Epithelial cell of proximal tubule (primary cell): Measurements from ENCODE around the gene CEP112. TPM values are rescaled to one million over a fixed set of nuclear protein-coding genes. Genes with fewer than 3 reads are reported as not detected.

Experiments
- DNase-seq: peaks from one replicate; pipeline ENCODE4 v3.0.0-alpha.2; 2011; ENCODE audit warnings: low read depth
- H3K4me3 ChIP-seq: 2 replicates; pipeline ENCODE4 v1.5.1; 2011; ENCODE audit warnings: low read depth, mild to moderate bottlenecking, low read length
- total RNA-seq: library from RNA; depleted of rRNA; stranded (reverse); fragments of >200 nt; gene quantifications from 2 replicates; pipeline ENCODE4 v1.2.3, GENCODE V29; 2015
- TF ChIP-seq, protein P1 (sequence below): conservative IDR thresholded peaks from 2 replicates; pipeline ENCODE4 v1.5.1; 2012; ENCODE audit warnings: low read depth, mild to moderate bottlenecking, low read length

The CEP112 gene
- total RNA-seq, 1 donor from 2014 or later = 4.7 TPM

DNA sequence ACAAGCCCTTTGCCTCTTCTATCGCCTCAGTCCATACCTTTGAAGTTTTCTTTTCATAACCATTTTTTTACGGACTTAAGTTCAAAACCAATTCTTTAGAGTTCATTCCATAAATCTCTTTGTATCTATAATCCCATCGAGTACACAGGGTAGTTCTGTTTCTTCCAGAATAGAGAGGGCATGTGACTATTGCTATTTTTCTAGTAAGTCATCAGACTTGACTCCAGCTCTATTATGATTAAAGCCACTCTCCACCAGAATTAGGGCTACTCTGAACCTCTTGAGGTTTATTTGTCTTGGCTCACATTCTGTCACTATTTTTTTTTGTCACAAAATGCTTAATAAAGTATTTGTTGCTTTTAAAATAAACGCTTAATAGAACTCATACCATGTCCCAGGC lies 438.6 kb downstream of the CEP112 start:
- TF ChIP-seq, protein P1, sequence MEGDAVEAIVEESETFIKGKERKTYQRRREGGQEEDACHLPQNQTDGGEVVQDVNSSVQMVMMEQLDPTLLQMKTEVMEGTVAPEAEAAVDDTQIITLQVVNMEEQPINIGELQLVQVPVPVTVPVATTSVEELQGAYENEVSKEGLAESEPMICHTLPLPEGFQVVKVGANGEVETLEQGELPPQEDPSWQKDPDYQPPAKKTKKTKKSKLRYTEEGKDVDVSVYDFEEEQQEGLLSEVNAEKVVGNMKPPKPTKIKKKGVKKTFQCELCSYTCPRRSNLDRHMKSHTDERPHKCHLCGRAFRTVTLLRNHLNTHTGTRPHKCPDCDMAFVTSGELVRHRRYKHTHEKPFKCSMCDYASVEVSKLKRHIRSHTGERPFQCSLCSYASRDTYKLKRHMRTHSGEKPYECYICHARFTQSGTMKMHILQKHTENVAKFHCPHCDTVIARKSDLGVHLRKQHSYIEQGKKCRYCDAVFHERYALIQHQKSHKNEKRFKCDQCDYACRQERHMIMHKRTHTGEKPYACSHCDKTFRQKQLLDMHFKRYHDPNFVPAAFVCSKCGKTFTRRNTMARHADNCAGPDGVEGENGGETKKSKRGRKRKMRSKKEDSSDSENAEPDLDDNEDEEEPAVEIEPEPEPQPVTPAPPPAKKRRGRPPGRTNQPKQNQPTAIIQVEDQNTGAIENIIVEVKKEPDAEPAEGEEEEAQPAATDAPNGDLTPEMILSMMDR = no peak
- no peak for DNase-seq
- no peak overlapping the region for H3K4me3 ChIP-seq

DNA sequence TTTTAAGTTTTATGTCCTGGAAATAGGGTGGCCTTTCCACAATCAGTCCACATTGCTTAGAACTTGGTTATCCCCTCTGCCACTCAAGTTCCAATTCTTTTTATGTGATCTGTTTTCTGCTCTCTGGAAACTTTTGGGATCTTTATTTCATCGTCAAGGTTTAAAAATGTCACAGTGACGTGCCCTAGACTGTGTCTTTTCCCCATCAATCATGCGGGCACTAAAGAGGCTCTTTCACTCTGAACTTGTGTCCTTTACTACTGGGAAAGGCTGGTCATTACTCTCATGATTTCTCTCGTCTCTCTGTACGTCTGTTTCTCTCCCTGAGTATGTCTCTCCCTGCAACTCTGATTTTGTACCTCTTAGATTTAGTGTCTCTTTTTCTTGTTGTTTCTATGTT lies 440.7 kb downstream of the CEP112 start:
- DNase-seq = no peak
- TF ChIP-seq, protein P1 = no peak
- H3K4me3 ChIP-seq = no peak overlapping the region

DNA sequence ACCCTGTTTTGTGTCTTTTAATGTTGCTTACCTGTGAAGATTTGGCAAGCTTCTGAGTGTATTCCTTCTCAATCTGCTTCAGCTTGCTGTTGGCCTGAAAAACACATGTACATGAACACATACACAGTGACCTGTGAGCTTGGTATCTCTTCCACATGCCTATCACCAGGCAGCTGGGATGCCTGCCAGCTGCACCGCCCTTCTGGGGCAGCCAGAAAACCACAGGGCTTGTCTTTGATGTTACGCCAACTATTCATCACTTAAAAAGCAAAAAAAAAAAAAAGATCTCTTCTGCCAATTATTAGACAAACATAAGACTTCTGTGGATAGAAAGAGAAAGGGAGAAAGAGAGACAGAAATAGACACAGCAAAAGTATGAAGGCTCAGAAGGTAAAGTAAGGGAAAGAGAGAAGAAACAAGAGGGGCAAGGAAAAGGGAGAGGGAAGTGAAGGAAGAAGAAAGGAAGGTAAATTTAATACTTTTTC lies 441.3 kb downstream of the CEP112 start:
- TF ChIP-seq, protein P1 = no peak
- peak; percentile 88 for DNase-seq
- no peak overlapping the region for H3K4me3 ChIP-seq

DNA sequence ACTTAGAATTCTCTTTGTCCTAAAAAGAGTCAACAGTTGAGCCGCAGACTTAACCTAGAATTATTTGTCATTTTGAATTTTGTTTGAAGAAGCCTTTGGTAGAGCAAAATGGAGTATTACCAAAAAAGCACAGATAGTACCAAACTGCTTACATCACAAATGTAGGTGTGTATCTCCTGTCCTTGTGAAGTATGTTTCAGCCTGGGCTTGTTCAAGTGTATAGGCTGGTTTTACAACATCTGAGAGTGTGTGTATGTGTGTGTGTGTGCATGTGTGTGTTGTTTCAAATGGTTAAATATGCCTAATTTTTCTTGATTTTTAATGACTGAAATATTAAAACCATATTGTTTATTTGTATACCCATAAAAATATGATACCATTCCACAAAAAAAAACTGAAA lies 441.8 kb downstream of the CEP112 start:
- DNase-seq = no peak
- TF ChIP-seq, protein P1 = no peak
- H3K4me3 ChIP-seq = no peak overlapping the region

DNA sequence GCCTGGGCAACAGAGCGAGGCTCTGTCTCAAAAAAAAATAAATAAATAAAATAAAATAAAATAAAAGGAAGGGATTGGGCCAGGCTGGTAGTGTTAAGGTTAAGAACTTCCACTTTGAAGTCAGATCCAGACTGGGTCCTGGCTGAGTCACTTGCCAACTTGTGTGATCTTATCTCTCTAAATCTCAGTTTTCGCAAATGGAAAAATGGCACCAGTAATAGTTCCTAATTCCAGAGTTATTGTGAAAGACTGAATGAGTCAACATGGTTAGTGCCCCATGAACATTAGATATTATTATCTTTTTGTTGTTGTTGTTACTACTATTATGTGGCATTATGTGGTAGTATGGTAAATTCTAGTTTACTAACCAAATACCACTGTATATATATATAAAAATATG lies 442.5 kb downstream of the CEP112 start:
- DNase-seq = no peak
- no peak overlapping the region for H3K4me3 ChIP-seq
- TF ChIP-seq, protein P1 = no peak

DNA sequence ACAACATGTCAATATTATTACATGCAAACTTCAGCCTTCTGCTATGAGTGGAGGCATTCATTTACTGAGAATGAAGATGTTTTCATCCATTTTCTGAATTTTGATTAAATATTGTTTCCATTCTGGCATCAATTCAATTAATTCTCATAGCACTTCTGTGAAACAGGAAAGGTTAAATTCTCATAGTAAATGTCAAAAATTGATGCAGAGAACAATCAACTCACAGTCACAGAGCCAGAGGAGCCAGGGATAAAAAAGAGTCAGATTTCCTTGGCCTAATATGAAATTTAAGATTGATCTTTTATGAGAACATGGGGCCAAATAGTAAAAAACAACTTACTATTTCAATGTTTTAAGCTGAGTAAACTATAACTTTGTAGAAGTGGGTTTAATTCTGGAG lies 446.7 kb downstream of the CEP112 start:
- no peak overlapping the region for H3K4me3 ChIP-seq
- TF ChIP-seq, protein P1 = no peak
- DNase-seq = no peak

DNA sequence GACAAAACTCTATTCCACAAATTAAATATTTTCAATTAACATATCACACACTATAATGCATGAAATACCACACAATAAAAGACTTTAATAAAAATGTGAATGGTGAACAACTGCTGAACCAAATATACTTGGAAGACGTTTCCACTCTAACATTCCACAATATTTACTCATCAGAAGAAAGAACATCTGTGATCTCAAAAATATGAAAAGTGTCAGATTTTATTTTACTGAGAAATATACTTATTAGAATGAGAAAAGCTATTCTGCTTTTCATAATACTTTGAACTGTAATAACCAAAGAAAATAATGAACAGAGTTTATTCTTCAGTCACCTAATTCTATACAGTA lies 448.7 kb downstream of the CEP112 start:
- TF ChIP-seq, protein P1 = no peak
- DNase-seq = no peak
- no peak overlapping the region for H3K4me3 ChIP-seq
